H1 (cell line): ENCODE measurements around the gene INHBC. TPM values are rescaled to one million over a fixed set of nuclear protein-coding genes. Genes with fewer than 3 reads are reported as not detected.
A peak's percentile ranks its signal among the peaks of the same experiment; 100 is the strongest.

Experiments
- BACH1 ChIP-seq: IDR thresholded peaks from 2 replicates; pipeline ENCODE4 v1.6.1; 2012; ENCODE audit warnings: low read length, improper control_type of control experiment
- RBBP5 ChIP-seq: IDR thresholded peaks from 2 replicates; pipeline ENCODE4 v1.7.1; 2012; ENCODE audit warnings: low read depth, mild to moderate bottlenecking, inconsistent platforms, low read length, moderate library complexity, borderline replicate concordance
- TAF1 ChIP-seq: IDR thresholded peaks from 2 replicates; pipeline ENCODE4 v1.6.1; 2011; ENCODE audit warnings: mild to moderate bottlenecking, low read depth, low read length
- polyA plus RNA-seq, 7 experiments: library from polyadenylated mRNA; depleted of rRNA in 3 of 7; stranded (reverse) in 5 of 7; unstranded in 2 of 7; fragments of >200 nt in 5 of 7; fragments of 200-250 nt in 2 of 7; gene quantifications; 1 replicate in 5 of 7; 2 replicates in 1 of 7; 4 replicates in 1 of 7; pipeline versions ENCODE4 v1.2.1 to v1.2.3, GENCODE V29; 2011 to 2013; ENCODE audit warnings: missing spikeins in 2 of 7, mixed read lengths in 2 of 7
- total RNA-seq: library from RNA; stranded (reverse); fragmentation: NEBNext Ultra II Directional; extraction: Animal tissue kit (Norgen Biotek cat#: 25700); gene quantifications from 2 replicates; pipeline ENCODE4 v1.2.1, GENCODE V29; 2021
- TF ChIP-seq, protein P1 (sequence below), 3 experiments: IDR thresholded peaks; 1 replicate in 2 of 3; 2 replicates in 1 of 3; pipeline versions ENCODE4 v1.5.1 to v1.6.1; 2011; ENCODE audit warnings: low read length in 3 of 3, mild to moderate bottlenecking in 3 of 3, inconsistent platforms in 2 of 3, low read depth in 1 of 3, moderate library complexity in 1 of 3; ENCODE audit not compliant: insufficient read depth in 1 of 3; ENCODE audit errors: control extremely low read depth in 1 of 3

INHBC gene
- total and polyA plus RNA-seq, 2 of the 8 experiments (the other 6 are each of a cell fraction or from before 2014, with no cell fraction given), result 0.15 TPM; not detected in 1

DNA sequence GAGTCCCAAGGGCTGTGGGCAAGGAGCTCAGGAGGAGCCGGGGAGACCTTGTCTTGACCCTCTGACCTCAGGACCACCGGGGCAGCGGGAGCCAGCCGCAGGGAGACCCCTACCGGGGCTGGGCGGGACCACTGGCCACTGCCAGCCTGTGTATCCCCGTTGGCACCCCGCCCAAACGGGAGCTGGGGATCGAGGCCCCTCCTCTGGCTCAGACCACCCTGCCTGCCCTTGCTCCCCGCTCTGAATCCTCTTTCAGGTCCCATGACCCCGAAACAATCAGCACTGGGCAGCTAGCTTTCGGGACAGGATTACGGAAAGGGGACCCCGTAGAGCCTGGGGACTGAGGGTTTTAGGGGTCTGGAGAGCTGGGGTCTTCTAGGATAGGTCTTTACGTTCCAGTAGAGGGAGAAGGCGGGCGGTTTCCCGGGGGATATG, 26.3 kb downstream of the INHBC start (continued):
- peak; percentile 83; the same call in 1 of the 2 replicates for TF ChIP-seq RBBP5
- TF ChIP-seq, protein P1, sequence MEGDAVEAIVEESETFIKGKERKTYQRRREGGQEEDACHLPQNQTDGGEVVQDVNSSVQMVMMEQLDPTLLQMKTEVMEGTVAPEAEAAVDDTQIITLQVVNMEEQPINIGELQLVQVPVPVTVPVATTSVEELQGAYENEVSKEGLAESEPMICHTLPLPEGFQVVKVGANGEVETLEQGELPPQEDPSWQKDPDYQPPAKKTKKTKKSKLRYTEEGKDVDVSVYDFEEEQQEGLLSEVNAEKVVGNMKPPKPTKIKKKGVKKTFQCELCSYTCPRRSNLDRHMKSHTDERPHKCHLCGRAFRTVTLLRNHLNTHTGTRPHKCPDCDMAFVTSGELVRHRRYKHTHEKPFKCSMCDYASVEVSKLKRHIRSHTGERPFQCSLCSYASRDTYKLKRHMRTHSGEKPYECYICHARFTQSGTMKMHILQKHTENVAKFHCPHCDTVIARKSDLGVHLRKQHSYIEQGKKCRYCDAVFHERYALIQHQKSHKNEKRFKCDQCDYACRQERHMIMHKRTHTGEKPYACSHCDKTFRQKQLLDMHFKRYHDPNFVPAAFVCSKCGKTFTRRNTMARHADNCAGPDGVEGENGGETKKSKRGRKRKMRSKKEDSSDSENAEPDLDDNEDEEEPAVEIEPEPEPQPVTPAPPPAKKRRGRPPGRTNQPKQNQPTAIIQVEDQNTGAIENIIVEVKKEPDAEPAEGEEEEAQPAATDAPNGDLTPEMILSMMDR (IDR thresholded peaks at IDR 0.05; ENCODE audit: control extremely low read depth in 1 of 3, insufficient read depth in 1 of 3, low read depth in 1 of 3, low read length in 3 of 3), result peak in 1 of 3 experiments; percentile 37; a peak in 2 of 4 replicates
- no peak for TF ChIP-seq BACH1
- TF ChIP-seq TAF1, result peak; percentile 43; the same call in 1 of the 2 replicates
